HG03354 (cell line): ENCODE data around the gene TDP2.

ENCODE experiments used
- ATAC-seq: cut with Tn5 transposase; IDR thresholded peaks from one replicate; pipeline ENCODE4 v1.9.1; 2021; ENCODE audit warnings: mild to moderate bottlenecking; ENCODE audit not compliant: unreplicated experiment, poor library complexity, severe bottlenecking

The TDP2 gene

DNA sequence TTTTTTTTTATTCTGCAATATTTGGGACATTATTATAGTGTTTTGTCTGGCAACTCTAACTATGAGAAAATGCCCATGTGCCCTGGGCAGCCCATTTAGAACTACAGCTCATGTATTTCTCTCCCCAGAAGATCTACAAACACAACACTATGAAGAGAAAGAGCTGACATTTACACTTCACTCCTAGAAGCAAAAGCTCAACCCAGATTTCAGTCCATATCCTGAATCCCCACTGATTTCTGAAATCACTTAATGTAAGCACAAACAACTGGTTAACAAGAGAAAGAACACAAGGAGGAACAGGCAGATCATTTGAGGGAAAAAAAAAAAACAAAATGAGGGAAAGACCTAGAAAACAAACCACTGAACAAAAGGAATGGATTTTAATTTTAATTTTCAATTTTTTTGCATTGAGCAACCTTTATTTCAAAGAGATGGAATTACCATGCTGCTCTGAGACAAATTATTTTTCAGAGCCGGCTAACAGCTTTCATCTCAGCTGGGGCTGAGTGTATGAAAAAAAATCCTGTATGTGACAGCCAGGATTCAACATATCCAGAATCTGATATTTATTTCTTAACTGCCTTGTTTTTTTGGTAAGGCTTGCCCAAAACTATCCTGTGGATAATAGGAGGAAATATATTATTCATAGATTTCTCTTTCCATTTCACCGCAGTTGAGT is 53.2 kb downstream of the TDP2 start:
- ATAC-seq = no peak

DNA sequence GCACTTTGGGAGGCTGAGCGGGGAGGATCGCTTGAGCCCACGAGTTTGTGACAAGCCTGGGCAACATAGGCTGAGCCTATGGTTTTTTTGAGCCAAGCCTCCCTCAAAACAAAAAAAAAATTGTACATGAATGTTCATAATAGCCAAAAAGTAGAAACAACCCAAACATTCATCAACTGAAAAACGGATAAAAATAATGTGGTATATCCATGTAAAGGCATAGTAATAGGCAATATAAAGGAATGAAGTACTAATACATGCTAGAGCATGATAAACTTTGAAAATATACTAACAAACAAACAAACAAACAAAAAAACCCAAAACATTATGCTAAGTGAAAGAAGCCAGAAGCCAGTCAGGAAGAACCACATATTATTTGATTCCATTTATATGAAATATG is 56.0 kb downstream of the TDP2 start:
- ATAC-seq = no peak

DNA sequence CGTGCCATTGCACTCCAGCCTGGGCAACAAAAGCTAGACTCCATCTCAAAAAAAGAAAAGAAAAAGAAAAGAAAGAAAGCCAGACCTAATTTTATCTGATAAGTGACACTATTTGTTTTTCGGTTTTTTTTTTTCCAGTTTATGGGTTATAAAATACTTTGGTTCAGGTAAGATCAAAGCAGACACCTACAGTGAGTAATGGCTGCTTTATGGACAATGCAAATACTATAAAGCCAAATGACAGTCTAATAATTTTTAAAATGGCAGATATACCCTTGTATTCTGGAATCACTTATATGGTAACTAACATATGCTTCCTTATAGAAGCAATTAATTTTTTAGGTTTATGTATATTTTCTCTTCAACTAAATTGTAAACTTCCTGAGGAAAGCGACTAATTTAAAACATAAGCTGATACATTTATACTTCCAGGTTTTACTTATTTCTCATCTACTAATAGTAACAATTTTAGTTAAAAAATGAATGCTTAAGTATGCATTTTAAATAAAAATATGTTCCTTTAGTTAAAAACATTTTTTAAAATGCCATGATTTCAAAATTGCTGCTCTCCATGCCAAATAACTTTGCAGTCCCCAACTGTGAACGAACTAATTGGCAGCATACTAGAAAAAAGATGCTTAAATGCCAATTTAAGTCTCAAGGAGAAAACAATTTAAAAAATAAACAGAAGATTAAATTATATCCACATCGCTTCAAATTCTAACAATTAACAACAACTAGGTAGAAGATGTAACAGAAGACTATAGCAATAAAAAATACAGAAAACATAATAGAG is 59.2 kb downstream of the TDP2 start:
- no peak for ATAC-seq

DNA sequence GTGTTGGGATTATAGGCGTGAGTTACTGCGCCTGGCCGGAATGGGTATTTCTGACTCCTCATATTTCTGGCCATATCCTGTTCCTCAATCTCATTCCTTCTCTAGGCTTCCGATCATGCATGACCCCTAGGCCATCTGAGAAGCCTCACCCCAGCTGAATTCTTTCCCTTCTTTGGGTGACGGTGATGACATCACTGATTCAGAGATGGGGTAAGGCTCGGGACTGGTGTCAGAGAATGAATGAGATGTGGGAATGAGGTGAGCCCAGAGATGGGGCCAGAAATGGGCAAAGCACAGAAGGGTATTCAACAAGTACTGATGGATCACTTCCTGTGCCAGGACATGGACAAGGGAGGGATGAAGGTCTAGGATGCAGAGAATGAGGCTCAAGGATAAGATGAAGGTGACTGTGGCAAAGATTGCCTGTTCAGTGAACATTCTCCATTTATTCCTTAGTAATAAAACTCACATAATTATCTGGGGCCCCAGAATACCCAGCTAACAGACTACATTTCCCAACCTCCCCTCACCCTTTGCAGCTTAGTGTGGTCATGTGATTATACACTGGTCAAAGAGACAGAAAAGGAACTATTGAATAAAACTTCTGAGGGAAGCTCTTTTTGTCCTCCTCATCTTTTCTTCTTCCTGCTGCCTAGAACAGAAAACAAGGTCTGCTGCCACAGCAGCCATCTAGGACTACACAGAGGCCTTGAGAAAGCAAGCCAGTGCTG is 60.3 kb downstream of the TDP2 start:
- no peak for ATAC-seq

DNA sequence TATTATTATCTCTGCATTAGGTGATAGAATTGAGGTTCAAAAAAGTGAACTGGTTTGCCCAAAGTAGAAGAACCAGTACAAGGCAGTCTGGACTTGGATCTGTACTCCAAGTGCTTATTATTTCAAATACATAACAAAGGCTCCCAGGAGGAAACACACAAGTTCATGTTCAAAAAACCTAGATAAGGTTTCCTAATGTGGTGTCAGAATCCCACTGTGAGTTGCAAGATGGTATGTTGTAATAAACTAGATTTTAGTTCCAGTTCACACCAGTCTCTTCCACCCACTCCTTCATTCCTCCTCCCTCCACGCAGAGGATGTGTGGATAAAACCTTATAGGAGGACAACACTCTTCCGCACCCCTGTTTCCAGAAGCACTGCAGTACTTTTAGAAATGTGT is 63.5 kb downstream of the TDP2 start:
- no peak for ATAC-seq

DNA sequence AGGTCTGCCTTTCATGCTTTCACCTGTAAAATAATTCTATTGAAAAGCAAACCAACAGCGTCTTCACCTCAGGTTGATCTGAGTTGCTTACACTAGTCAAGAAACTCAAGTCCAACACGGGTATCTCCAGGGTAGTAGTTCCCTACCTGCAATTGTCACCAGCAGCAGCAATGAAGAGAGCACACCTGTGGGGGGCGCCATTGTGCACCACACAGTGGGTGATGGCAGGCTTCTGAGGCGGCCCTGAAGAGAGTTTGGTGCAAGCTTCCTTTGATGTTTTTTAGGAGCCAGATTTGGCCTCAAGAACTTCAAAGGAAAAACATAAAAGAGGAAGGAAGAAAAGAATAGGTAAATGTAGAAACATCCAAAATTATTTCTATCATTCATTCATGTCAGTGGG is 65.8 kb downstream of the TDP2 start:
- ATAC-seq = no peak
